ENCODE results near the gene DENND1B.
A peak's percentile ranks its signal among the peaks of the same experiment; 100 is the strongest.
"Not testable (repeated sequence)": the region's sequence is repeated elsewhere in the genome, so short reads cannot be mapped to it uniquely, and the experiment has no call there.

Gene DENND1B

GRCh38 chr1:197619008-197619640, 156.2 kb downstream of the DENND1B start:
- peak; percentile 81 for DNase-seq

GRCh38 chr1:197618061-197618460, 157.2 kb downstream of the DENND1B start:
- DNase-seq, result peak; percentile 94

- no peak for DNase-seq
Measured at GRCh38 chr1:197615693-197616011, 159.6 kb downstream of the DENND1B start.

- peak; percentile 81 for DNase-seq
Measured at GRCh38 chr1:197614916-197615692, 160.2 kb downstream of the DENND1B start.

GRCh38 chr1:197606168-197606845, 169.0 kb downstream of the DENND1B start:
- DNase-seq, result peak; percentile 69

- peak; percentile 75 for DNase-seq
Measured at GRCh38 chr1:197604302-197604701, 171.0 kb downstream of the DENND1B start.

GRCh38 chr1:197600751-197601150, 174.5 kb downstream of the DENND1B start:
- DNase-seq, result peak; percentile 77

GRCh38 chr1:197599789-197600188, 175.5 kb downstream of the DENND1B start:
- DNase-seq, result peak; percentile 53

GRCh38 chr1:197598935-197599334, 176.3 kb downstream of the DENND1B start:
- DNase-seq, result peak; percentile 97

- peak; percentile 84 for DNase-seq
Measured at GRCh38 chr1:197595304-197595904, 179.9 kb downstream of the DENND1B start.

- no peak for DNase-seq
Measured at GRCh38 chr1:197590687-197591086, 184.6 kb downstream of the DENND1B start.

GRCh38 chr1:197585809-197586208, 189.5 kb downstream of the DENND1B start:
- DNase-seq, result no peak

GRCh38 chr1:197577580-197577979, 197.7 kb downstream of the DENND1B start:
- no peak for DNase-seq

- not testable (repeated sequence) for DNase-seq
Measured at GRCh38 chr1:197575531-197575930, 199.7 kb downstream of the DENND1B start.

- no peak for DNase-seq
Measured at GRCh38 chr1:197572169-197572568, 203.1 kb downstream of the DENND1B start.

- DNase-seq, result no peak
Measured at GRCh38 chr1:197567442-197567841, 207.8 kb downstream of the DENND1B start.

GRCh38 chr1:197561041-197561440, 214.2 kb downstream of the DENND1B start:
- no peak for DNase-seq

- DNase-seq, result no peak
Measured at GRCh38 chr1:197559655-197560054, 215.6 kb downstream of the DENND1B start.

GRCh38 chr1:197559244-197559643, 216.0 kb downstream of the DENND1B start:
- no peak for DNase-seq

- peak; percentile 73 for DNase-seq
Measured at GRCh38 chr1:197557302-197557701, 218.0 kb downstream of the DENND1B start.

- DNase-seq, result peak; percentile 35
Measured at GRCh38 chr1:197553281-197553680, 222.0 kb downstream of the DENND1B start.

GRCh38 chr1:197546989-197547388, 228.3 kb downstream of the DENND1B start:
- no peak for DNase-seq

GRCh38 chr1:197544553-197544952, 230.7 kb downstream of the DENND1B start:
- no peak for DNase-seq

GRCh38 chr1:197544130-197544529, 231.2 kb downstream of the DENND1B start:
- DNase-seq, result no peak

All from NCI-H69 (cell line).